Ovary (tissue), 9 donors: Measurements from ENCODE around the gene CCDC187. TPM values are rescaled to one million over a fixed set of nuclear protein-coding genes. Genes with fewer than 3 reads are reported as not detected.

Experiments
- DNase-seq, 5 donors: peaks; one replicate each; pipeline ENCODE4 v3.0.0-alpha.2; 2019 to 2020
- H3K27ac ChIP-seq, 2 donors: fragments of 200-600 bp; one replicate each; pipeline versions ENCODE4 v1.5.1 to v1.8.0; 2019 to 2022
- H3K27me3 ChIP-seq: fragments of 200-600 bp; one replicate; pipeline ENCODE4 v1.8.0; 2022
- H3K36me3 ChIP-seq: fragments of 200-600 bp; sonication (generic); one replicate; pipeline ENCODE4 v1.5.1; 2019
- H3K4me1 ChIP-seq: one replicate; pipeline ENCODE4 v1.8.1; 2013; ENCODE audit warnings: mild to moderate bottlenecking, moderate library complexity; ENCODE audit not compliant: insufficient read depth
- H3K4me3 ChIP-seq: fragments of 200-600 bp; sonication (generic); one replicate; pipeline ENCODE4 v1.5.1; 2017
- H3K9me3 ChIP-seq, 2 donors: fragments of 200-600 bp in 1 of 2; sonication (generic) in 1 of 2; one replicate each; pipeline versions ENCODE4 v1.5.1 to v1.8.1; 2013 to 2019; ENCODE audit warnings: mild to moderate bottlenecking in 1 of 2, moderate library complexity in 1 of 2
- CTCF ChIP-seq, 3 donors: fragments of 450-650 bp in 2 of 3; fragments of 200-600 bp in 1 of 3; IDR thresholded peaks; one replicate each; pipeline versions ENCODE4 v1.5.1 to v1.8.0; 2016 to 2022; ENCODE audit warnings: antibody characterized with exemption in 3 of 3, mild to moderate bottlenecking in 1 of 3
- EP300 ChIP-seq: sonication (generic); formaldehyde crosslinking; IDR thresholded peaks from one replicate; pipeline ENCODE4 v1.6.1; 2017; ENCODE audit warnings: antibody characterized with exemption
- POLR2A ChIP-seq: fragments of 450-650 bp; IDR thresholded peaks from one replicate; pipeline ENCODE4 v1.6.1; 2017; ENCODE audit warnings: antibody characterized with exemption, mild to moderate bottlenecking, moderate library complexity
- WGBS, 3 donors: extraction: QIAGEN DNeasy Blood & Tissue Kit in 1 of 3; methylation state at CpG; one replicate each; pipeline versions ENCODE4 v1.1.5 to v1.1.7; 2013 to 2017; 5-methylcytosine and 5-hydroxymethylcytosine counted together
- intact Hi-C, 4 donors: fragments of 100-400 bp; cut with DNase I; formaldehyde crosslinking; loops; one replicate each; pipeline versions ENCODE4 v1.11.0 to v1.15.1; 2022 to 2023
- polyA plus RNA-seq, 2 donors: library from polyadenylated mRNA; stranded (reverse); fragments of 200-250 nt in 1 of 2; fragments of 350-450 nt in 1 of 2; fragmentation: Illumina TruSeq in 1 of 2; extraction: RNeasy Lipid Tissue Mini Kit (QIAGEN cat#74804) in 1 of 2; gene quantifications; one replicate each; pipeline ENCODE4 v1.2.3, GENCODE V29; 2013 to 2014
- total RNA-seq, 7 donors: library from RNA; depleted of rRNA in 2 of 7; stranded (reverse); fragments of >200 nt in 2 of 7; fragmentation: NEBNext Ultra II Directional in 3 of 7; extraction: Animal tissue kit (Norgen Biotek cat#: 25700) in 3 of 7; gene quantifications; one replicate each; pipeline versions ENCODE4 v1.1.0 to v1.2.4, GENCODE V29; 2016 to 2023
- donor health status: DM: no; HTN: no; CAD: no; lungs with moderate emphysema.
- donor health status: DM: no; HTN: no; CAD: no.
- donor health status: Bipolar disorder and iron deficiency.
- donor health status: DM: yes; HTN: yes; CAD: no.
- donor health status: DM: no; HTN: no; CAD: no.
- donor health status: DM: yes; HTN: yes; CAD: no.

The CCDC187 gene
- total and polyA plus RNA-seq, 9 donors, result 0.02 to 15.7 (median 0.74) TPM; not detected in 1

DNA sequence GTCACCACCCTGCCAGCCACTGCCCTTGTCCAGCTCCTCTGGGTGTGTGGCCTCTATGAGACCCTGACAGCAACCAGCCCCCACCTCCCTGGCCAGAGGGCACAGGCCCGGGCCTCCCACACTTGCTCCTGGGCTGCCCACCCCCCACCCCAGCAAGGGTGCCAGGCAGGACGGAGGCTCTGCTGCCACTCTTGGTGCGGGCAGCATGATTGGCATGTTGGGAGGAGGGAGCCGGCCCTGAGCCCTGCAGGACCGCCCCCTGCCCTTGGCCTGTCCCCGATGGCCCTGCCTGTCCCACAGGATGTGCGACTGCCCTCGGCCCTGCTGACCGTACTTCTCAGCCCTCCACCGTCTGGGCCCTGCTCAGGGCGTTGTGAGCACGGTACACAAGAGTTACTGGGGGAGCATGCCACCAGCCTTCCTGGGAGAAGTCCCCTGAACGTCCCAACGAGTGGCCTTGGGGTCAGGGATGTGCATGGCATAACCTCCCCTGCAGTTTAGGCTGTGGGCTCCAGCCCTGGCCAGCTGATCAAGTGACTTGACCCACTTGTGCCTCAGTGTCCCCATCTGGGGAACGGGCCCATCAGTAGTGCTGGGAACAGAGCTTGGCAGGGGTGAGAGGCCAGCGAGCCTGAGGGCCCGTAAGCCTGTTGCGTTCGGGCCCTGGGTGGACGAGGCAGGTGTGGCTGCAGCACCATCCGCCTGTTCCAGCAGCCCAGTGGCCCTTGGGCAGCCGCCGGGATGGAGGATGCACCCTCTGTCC lies 39.4 kb upstream of the CCDC187 start:
- DNase-seq, result no peak
- WGBS, 3 donors, result 73 to 82% (median 76%) methylated on average over 23 of the region's 23 CpGs

DNA sequence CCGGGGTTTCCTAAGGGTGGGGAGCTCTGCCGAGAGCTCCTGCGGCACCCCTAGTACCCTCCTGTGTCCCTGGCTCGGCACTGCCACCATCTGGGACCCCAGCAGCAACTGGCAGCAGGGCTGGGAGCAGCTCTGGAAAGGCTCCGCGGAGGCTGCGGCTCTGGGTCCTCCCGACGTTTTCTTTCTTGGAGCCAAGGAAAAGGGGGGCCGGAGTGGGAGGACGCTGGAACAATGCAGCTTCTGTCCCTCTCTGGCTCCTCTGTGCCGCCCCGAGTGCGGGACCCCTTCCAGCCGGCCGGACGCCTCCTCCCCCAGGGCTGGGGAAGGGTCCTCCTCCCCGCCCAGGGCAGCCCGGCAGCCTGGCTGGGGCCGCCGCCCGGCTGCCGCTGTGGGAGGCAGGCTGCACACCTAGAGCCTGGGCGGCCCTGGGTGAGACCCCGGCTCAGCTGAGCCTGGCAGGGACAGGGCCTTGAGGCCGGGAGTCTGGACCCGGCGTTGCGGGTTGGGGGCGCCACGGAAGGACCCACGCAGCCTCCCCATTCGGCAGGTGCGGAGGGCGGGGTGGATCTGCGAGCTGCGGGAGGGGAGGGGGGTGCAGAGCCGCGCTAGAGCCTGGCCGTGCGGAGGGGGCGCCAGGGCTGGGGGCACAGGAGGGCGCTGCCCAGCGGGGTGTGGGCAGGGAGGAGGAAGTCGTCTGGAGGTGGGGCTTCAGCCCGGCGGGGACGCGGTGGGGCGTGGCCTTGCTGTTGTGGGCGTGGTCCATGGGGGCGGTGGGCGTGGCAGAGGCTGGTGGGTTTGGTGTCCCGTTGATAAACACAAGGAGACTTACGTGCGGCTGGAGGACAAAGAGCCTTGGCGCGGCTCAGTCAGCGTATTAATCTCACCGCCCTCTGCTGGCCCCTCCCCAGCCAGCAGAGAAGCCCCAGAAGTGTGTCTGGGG lies 38.6 kb upstream of the CCDC187 start:
- peaks cover 4% of the 10 kb centered on the region for H3K4me1 ChIP-seq
- WGBS, 3 donors, result 13 to 18% (median 14%) methylated on average over 49 to 60 of the region's 60 CpGs

More for the DNA sequence above, 39.4 kb upstream of the CCDC187 start:
- H3K4me1 ChIP-seq, result peaks cover 4% of the 10 kb centered on the region
- H3K27me3 ChIP-seq, result no peaks in the 10 kb centered on the region
- no peaks in the 10 kb centered on the region for H3K9me3 ChIP-seq
- H3K4me3 ChIP-seq, result no peak overlapping the region
- no peak for TF ChIP-seq EP300
- TF ChIP-seq CTCF (IDR thresholded peaks at IDR 0.05), result no peak
- TF ChIP-seq POLR2A, result no peak
- no peaks in the 10 kb centered on the region for H3K36me3 ChIP-seq
- intact Hi-C loops, result no loop called here
- H3K27ac ChIP-seq, result peak overlapping the region in 1 of 2 donors; percentile 54

GRCh38 chr9:136341769-136342168 lies 37.9 kb upstream of the CCDC187 start:
- H3K27ac ChIP-seq, result peak overlapping the region in 1 of 2 donors; percentile 36
- no peaks in the 10 kb centered on the region for H3K27me3 ChIP-seq
- peaks cover 4% of the 10 kb centered on the region for H3K4me1 ChIP-seq
- no peaks in the 10 kb centered on the region for H3K36me3 ChIP-seq
- 75 to 81% (median 79%) methylated on average over 10 of the region's 10 CpGs for WGBS, 3 donors
- H3K9me3 ChIP-seq, result no peaks in the 10 kb centered on the region
- H3K4me3 ChIP-seq, result no peak overlapping the region
- no peak for DNase-seq
- intact Hi-C loops, result no loop called here
- TF ChIP-seq EP300, result no peak
- TF ChIP-seq POLR2A, result no peak
- TF ChIP-seq CTCF (IDR thresholded peaks at IDR 0.05), result no peak

More for the DNA sequence above, 38.6 kb upstream of the CCDC187 start:
- intact Hi-C loops, result no loop called here
- H3K36me3 ChIP-seq, result no peaks in the 10 kb centered on the region
- H3K4me3 ChIP-seq, result peak overlapping the region; percentile 39
- DNase-seq, result peak; percentile 79 to 92 (median 86)
- peak overlapping the region in 1 of 2 donors; percentile 54 for H3K27ac ChIP-seq
- no peaks in the 10 kb centered on the region for H3K27me3 ChIP-seq
- TF ChIP-seq EP300 (no peak), POLR2A (no peak), CTCF (IDR thresholded peaks at IDR 0.05) (no peak)
- no peaks in the 10 kb centered on the region for H3K9me3 ChIP-seq

GRCh38 chr9:136341042-136341655 lies 37.3 kb upstream of the CCDC187 start:
- 83 to 87% (median 83%) methylated on average over 17 to 18 of the region's 18 CpGs for WGBS, 3 donors
- DNase-seq, result no peak
- TF ChIP-seq POLR2A (no peak), EP300 (no peak), CTCF (IDR thresholded peaks at IDR 0.05) (no peak)
- no peak overlapping the region for H3K27ac ChIP-seq
- intact Hi-C loops, result no loop called here
- peaks cover 4% of the 10 kb centered on the region for H3K4me1 ChIP-seq
- no peaks in the 10 kb centered on the region for H3K9me3 ChIP-seq
- no peaks in the 10 kb centered on the region for H3K27me3 ChIP-seq
- no peak overlapping the region for H3K4me3 ChIP-seq
- H3K36me3 ChIP-seq, result no peaks in the 10 kb centered on the region
